ENCODE results near the gene NUP210.

NUP210 gene

DNA sequence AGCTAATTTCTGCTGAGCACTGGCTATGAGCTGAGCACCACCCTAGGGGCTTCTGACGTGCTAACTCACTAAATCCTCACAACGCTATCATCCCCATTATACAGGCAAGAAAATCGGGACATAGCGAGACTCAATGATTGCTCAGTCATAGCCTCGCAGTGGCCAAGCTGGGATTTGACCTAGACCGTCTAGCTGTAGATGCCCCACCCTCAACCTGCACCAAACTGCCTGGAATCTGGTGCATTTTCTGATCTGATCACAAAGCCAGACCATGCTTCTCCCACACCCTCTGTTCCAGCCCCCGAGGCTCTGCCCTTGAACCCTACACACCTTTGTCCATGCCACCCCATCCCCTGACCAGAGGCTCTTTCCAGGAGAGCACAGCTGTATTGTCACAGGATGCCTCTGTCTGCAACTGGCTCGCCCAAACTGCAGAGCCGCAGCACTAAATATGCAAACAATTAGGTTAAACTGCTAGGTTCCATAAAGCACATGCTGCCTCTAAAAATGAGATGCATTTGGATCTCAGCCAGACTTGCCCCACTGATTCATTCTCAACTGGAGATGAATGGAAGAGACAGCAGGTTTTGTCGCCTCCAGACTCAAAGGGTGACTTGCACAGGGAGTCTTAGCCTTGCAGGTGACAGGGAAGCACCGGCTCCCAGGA, 95.2 kb downstream of the NUP210 start:
- DNase-seq (ENCODE audit: low read depth in 2 of 3, low spot score in 2 of 3), result no peak

- no peak for DNase-seq (ENCODE audit: low read depth in 2 of 3, low spot score in 2 of 3)
Observed at GRCh38 chr3:13323822-13324221, 96.3 kb downstream of the NUP210 start.

DNA sequence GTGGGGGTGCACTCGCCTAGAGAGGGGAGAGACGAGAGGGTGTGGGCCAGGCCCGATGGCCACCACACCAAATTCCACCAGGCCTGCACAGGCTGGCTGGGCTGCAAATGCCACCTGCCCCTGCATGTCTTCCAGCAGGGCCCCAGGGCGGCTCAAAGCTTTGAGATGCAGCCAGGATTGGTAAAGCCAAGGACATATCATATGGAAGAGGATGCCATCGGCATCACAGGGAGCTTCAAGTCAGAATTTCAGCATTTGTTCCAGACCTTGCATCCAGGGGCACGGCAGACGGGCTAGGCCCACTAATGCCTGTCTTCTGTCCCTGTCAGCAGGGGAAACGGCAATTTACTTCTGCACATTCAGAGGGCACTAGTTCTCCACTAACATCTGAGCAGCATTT, 97.8 kb downstream of the NUP210 start:
- no peak for DNase-seq (ENCODE audit: low read depth in 2 of 3, low spot score in 2 of 3)

GRCh38 chr3:13319564-13320220, 100.4 kb downstream of the NUP210 start:
- DNase-seq (ENCODE audit: low read depth in 2 of 3, low spot score in 2 of 3), result no peak

DNA sequence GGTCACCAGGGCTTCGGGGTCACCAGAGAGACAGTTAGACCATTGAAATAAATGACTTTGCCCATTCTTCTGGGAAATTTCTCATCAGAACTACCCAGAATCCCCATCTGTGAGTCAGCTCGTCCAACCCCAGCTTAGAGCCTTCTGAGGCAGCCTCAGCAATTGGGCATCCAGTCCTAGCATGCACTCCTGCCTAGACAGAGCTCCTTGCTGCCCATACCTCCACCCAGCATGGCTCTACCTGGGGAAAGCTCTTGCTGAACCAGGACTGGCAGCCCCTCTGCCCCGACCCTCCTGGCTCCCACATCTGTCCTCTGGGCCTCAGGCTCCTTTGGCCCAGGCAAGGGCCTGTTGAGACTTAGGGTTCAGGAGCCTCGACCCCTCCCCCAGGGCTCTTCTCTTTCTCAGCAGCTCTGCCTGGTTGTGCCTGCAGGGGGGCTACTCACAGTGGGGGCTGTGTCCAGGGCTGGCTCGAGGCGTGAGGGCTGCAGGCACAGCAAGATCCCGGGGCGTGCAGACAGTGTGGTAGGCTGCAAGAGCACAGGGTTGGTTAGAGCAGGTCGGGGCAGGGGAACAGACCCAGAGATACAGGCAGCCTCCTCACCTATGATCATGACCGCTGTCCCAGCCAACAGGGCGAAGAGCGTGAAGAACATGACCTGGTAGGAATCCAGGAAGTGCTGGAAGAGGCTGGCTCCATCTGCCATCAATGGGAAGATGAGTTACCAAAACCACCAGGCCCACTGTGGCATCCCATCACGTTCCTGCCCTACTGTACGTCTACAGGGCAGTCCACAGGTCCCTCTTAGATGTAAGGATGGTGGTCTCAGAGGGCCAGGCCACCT, 101.3 kb downstream of the NUP210 start:
- DNase-seq (ENCODE audit: low read depth in 2 of 3, low spot score in 2 of 3), result no peak

DNA sequence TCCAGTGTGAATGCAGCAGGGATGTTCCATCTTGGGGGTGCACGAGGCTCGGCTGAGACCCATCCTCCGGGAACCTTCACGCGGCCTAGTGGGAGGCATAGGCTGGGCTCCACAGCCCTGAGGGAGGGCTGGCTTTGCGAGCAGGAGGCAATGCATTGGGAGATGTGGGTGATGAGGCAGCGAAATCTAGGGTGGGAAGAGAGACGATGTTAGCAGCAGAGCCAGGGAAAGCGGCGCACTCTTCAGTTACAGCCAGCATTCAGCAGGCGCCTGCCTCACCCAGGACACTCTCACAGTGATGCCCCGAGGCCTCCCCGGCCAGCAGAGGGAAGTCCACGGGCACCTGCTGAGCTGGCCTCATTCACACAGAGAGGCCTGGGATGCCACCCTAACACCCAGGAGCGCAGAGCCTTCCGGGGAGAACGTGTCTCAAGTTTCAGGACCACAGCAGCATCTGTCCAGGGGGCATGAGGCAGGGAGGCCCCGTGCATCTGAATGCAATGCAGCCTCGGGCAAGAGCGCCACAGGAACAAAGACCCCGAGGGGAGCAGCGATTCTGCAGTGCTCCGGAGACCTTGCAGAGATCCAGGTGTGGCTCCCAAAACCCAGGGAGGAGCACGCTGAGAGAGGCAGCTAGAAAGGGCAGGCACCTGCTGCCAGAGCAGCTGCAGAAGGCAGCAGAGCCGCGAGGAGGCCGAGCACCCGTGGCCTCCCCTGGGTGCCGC, 102.4 kb downstream of the NUP210 start:
- DNase-seq (ENCODE audit: low read depth in 2 of 3, low spot score in 2 of 3), result no peak

- DNase-seq (ENCODE audit: low read depth in 2 of 3, low spot score in 2 of 3), result no peak
Observed at GRCh38 chr3:13316603-13317002, 103.5 kb downstream of the NUP210 start.

DNA sequence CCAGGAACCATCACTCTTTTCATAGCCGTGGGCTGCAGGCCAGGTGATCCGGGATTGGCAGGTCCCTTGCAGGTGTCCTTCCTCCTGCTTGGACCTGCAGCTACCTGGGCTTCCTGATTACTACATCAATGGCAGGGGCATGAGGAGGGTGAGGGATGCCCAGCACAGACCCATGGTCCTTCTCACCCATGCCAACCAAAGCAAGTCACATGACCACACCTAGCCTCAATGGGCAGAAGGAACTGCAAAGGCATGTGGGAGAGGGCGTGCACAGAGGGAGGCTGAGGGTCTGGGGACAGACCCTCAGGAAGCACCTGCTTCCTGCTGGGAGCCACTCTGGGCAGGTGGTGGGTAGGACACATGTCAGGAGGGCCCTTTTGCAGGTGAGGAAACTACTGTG, 105.2 kb downstream of the NUP210 start:
- no peak for DNase-seq (ENCODE audit: low read depth in 2 of 3, low spot score in 2 of 3)

DNA sequence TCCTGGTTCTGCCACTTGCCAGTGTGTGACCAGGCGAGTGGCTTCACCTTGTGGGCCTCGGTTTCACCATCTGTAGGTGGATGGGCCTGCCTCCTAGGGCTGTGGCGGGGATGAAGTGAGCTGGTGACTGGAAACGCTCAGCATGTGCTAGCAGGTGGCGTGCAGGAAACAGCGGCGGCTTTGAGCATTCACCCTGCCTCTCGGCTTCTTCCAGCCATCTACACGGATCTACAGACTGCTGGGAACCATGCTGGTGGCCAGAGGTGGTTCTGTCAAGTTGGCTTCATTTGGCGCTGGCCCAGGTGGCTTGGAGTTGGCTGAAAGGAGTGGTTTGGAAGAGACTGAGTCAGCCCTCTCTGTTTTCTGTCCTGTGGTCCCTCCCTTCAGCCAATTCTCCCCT, 106.3 kb downstream of the NUP210 start:
- DNase-seq (ENCODE audit: low read depth in 2 of 3, low spot score in 2 of 3), result no peak

DNA sequence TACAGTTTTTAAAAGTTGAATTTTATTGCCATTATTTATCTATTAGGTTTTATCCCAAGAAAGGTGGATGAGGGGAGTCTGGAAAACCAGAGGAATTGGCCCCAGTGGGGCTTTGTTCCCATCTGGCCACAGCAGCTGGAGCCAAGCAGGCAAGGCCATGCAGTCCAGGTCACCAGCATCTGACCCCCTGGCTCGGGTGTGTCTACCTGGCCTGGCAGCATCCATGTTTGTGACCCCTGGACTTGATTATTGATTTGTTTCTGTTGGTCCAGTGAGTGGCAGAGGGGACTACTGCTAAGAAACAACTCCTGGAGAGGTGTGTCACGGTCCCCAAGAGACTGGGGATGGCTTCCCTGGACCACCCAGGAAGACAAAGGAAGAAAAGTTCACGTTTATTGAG, 111.1 kb downstream of the NUP210 start:
- no peak for DNase-seq (ENCODE audit: low read depth in 2 of 3, low spot score in 2 of 3)

DNA sequence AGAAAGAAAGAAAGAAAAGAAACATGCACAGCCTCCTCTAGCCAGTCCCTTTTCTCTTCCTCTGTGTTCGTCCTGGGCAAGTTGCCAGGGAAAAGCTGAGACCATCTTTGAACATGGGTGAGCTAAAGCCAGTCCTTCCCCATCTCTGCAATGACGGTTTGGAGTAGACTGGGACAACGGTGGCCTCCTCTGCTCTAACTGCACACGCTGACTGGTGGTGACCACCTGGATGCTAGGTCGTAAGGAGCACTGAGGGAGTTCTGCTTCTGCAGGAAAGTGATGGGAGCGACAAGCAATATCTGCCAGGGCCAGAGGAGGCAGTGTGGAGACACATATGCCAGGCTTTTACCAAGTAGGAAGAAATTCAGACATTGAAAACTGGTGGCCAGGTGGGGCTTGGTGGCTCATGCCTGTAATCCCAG, 111.7 kb downstream of the NUP210 start:
- DNase-seq (ENCODE audit: low read depth in 2 of 3, low spot score in 2 of 3), result no peak

- DNase-seq (ENCODE audit: low read depth in 2 of 3, low spot score in 2 of 3), result no peak
Observed at GRCh38 chr3:13307041-13307440, 113.1 kb downstream of the NUP210 start.

- no peak for DNase-seq (ENCODE audit: low read depth in 2 of 3, low spot score in 2 of 3)
Observed at GRCh38 chr3:13305623-13306022, 114.5 kb downstream of the NUP210 start.

DNA sequence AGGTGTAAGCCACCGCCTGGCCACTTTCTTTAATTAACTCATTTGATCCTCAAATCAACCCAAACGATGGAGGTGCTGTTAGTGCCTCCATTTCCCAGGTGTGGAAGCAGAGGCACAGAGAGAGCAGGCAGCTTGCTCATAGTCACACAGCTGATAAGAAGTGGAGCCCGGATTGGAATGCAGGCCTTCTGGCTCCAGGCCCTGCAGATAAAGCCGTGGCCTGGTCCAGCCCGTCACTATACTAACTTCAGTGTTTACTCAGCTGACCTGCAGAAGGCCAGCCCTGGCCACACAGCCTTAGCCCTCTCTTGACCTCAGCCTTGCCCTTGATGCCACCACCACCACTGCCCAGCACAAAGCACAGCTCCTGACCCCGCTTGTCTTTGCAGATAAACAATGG, 116.7 kb downstream of the NUP210 start:
- no peak for DNase-seq (ENCODE audit: low read depth in 2 of 3, low spot score in 2 of 3)

DNA sequence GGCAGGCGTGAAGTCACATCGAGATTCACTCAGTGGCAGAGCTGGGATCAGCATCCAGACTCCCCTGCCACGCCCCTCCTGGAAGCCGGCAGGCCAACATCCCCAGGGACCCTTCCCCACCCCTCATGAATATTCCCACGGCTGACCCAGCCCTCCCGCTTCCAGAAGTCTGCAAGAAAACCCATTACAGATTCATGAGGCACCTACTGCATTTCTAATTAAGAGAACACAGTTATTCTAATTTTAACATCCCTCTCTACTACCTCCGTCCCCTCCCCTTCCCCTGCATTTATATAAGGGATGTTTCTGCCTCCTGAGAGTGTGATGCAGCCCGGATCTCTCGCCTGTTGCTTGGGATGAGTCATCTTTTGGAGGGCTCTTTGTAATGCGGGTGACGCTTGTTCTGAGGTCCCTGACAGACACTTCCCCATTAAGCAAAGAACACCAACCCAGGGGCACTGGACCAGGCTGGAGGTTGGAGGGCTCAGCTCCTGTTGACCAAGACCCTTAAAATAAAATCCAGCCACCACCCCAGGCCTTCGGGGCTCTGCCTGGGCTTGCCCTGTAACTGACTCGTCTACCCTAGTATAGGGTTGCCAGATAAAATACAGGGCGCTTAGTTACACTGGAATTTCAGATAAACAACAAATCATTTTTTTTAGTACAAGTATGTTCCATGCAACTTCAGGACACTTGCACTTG, 118.7 kb downstream of the NUP210 start:
- DNase-seq (ENCODE audit: low read depth in 2 of 3, low spot score in 2 of 3), result no peak

DNA sequence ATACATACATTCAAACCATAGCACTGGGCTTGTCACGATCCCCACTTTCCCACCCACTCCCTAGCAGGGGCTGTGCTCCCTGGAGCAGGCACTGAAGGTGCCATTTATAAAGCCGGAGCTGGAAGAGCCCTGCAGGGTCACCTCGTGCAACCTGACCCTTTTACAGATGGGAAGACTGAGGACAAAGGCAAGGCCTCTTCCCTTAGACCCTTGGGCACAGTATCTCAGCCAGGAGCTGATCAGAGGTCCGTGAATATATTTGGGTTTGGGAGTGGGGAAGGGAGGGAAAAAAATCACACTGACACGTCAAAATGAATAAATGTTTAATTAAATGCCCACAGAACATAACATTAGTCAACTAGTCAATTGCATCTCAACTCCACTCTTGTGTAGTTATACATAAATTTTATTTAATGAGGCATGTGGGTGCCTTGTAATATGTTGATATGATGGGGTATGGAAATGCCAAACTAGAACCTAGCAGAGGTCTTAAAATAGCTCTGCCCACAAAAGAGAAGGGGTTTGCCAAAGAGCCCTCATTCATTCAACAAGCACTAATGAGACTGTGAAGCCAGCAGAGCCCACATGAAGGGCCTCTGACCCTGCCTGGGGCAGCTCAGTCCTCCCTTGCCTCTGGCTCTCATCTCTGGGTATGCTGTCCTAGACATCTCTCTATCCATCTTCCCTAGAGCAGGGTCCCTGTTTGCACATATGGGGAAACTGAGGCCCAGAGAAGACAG, 119.4 kb downstream of the NUP210 start:
- DNase-seq (ENCODE audit: low read depth in 2 of 3, low spot score in 2 of 3), result no peak

DNA sequence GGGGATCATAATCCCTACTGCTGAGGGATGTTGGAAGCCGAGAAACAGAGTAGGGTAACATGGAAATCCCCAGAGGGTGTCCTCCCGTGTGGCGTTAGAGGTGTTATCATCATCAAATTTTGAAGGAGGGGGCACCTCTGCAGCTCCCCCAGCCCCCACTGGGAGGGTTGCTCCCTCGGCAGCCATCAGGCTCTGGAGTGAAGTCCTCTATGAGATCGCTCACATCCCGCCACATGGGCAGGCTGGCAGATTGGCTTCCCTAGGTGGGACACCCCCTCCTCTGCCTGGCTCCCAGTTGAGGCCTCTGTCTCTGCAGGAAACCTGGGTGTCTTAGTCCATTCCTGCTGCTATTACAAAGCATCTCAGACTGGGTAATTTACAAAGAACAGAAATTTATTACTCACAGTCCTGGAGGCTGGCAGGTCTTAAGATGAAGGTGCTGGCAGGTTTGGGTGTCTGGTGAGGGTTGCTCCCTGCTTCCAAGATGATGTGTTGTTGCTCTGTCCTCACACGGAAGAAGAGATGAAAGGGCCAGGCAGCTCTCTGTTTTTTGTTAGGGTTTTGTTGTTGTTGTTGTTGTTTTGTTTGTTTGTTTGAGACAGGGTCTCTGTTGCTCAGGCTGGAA, 120.5 kb downstream of the NUP210 start:
- DNase-seq (ENCODE audit: low read depth in 2 of 3, low spot score in 2 of 3), result no peak

DNA sequence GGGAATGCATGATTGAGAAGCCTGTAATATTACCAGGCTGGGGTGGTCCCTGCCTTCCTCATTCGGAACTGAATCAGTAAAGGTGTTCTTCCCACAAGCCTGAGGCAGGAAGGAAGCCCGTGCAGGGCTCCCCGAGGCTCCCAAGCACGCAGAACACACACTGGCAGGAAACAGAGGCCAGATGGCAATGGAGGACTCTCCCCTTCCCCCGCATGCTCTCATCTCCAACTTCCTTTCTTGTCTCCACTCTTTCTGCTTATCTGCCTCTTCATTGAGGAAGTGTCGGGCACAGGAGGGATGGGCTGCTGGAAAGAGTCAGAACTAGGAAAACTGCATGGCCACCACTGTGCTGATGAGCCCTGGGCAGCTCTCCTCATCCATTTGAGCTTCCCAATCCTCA, 123.5 kb downstream of the NUP210 start:
- DNase-seq (ENCODE audit: low read depth in 2 of 3, low spot score in 2 of 3), result no peak

- no peak for DNase-seq (ENCODE audit: low read depth in 2 of 3, low spot score in 2 of 3)
Observed at GRCh38 chr3:13294442-13295351, 125.4 kb downstream of the NUP210 start.
